Activated CD8-positive, alpha-beta memory T cell treated with anti-CD3 and anti-CD28 coated beads, Interleukin-2, amount 50 U/mL, for 1 hour (primary cell): ENCODE data around the gene AP3B2.
A peak's percentile ranks its signal among the peaks of the same experiment; 100 is the strongest.

Experiments
- DNase-seq: peaks from one replicate; pipeline ENCODE4 v3.0.0-alpha.2; 2020; ENCODE audit errors: extremely low read depth

Gene AP3B2

DNA sequence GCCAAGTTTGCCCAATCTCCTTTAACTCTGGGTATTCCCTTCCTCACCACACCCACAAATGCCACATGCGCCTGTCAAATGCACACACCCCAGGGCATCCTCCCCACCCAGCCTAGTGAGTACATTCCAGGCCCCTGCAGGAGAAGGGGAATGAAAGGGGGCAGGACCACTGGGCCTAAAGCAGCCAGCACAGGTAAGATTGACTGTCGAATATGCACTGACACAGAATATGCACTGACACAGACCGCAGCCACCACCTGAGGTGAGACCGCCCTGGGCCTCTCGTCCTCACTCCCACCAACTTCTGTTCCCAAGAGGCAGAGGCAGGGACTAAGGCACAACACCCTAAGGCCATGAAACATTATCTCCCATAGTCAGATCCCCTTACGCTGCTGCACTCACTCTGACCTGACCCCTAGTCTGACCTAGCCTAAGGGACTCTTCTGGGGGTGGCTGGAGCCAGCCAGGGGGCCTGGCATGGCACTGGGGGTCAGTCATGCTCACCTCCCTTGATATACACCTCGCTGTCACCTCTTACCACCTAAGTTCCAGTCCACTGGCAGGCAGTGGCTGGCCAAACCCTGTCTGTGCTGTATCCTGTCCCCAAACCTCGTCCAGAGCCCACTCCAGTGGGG lies 10.8 kb downstream of the AP3B2 start:
- no peak for DNase-seq

DNA sequence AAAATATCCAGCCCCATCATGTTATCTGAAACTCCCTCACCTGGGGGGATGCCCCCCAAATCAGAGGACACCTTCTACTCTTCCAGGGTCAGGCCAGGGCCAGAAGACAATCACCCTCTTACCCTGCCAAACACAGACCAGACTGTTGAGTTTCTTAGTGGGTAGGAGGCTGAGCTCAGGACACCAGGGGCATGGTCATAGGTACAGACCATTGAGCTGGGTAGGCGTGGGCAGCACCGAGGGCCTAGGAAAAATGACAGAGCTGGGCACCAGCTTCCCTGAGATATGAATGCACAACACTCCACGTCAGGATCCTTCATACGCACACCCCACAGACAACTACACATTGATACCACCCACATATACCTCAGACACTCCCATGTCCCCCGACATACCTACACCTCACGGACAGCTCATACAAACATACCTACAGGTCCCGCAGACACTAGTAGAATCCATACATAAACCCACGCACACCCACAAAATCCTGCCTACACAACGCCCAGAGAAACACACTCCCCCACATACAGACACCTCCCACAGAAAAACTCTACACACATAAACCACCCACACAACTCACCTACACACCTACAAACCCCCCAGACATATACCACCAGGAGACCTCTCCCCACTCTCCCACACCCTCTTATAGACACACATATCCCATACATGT lies 11.8 kb downstream of the AP3B2 start:
- no peak for DNase-seq

DNA sequence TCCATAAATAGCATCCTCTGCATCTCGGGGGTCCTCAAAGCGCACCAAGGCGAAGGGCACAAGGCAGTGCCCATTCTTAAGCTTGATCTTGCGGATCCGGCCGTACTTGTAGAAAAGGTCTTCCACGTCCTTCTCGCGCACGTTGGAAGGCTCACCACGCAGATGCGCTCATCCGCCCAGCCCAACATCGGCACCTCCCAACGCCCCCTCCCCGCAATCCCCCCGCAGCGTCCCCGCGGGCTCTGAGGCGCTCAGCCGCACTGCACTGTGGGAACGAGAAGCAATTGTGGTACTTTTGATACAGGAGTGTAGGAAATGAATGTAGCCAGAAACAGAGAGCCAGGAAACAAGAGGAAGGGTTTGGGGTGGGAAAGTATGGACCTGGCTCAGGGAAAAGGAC lies 17.5 kb downstream of the AP3B2 start:
- DNase-seq: no peak

DNA sequence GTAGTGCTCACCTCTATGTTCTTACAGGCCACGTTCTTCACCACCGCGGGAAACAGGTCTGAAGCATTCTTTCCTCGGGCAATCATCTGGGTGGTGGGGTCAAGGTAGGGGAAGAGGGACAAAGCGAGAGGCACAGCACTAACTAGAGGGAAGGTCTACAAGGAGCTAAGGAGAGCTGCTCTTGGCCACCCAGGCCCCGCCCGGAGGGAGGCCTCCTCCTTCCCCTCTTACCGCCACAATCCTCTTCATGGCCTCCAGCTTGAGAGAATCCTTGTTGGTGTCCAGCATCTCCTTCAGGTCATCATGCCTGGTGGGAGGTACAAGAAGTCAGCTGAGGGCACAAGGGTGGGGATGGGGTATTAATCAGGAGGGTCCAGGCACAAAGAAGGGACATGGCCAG lies 20.5 kb downstream of the AP3B2 start:
- DNase-seq: no peak

DNA sequence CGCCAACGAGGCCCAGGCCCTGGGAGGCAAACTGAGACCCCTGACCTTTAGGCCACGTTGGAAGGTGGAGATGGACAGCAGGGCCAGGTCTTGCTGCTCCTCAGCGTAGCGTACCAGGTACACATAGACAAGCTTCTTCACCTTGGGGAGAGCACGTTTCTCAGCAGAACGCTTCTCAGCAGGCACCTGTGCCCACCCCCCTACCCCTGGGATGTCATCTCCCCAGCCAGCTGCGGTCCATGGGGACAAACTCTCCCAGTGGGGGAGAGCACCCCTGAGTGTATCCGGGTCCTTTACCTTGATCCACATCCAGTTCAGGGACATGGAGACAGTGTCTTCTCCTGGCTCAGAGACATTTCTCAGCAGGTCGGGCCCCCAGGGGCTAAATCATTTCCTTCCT lies 21.0 kb downstream of the AP3B2 start:
- DNase-seq: no peak

DNA sequence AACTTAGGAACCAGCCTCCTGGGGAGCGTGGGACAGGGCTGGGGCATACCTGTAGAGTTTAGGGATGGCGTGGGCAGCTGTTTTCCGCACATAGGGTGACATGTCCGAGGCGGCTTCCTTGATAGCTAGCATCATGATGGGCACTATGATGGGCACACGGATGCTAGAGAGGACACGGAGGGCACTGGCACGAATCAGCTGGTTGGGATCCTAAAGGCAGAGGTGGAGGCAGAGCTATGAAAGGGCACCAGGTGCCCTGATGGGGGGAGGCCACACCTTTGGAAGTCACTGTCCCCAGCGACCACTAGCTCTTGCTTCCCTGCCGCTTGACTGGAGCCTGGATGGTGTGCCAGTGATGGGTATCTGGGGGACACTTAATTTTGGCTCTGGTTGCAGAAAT lies 28.3 kb downstream of the AP3B2 start:
- DNase-seq: no peak

DNA sequence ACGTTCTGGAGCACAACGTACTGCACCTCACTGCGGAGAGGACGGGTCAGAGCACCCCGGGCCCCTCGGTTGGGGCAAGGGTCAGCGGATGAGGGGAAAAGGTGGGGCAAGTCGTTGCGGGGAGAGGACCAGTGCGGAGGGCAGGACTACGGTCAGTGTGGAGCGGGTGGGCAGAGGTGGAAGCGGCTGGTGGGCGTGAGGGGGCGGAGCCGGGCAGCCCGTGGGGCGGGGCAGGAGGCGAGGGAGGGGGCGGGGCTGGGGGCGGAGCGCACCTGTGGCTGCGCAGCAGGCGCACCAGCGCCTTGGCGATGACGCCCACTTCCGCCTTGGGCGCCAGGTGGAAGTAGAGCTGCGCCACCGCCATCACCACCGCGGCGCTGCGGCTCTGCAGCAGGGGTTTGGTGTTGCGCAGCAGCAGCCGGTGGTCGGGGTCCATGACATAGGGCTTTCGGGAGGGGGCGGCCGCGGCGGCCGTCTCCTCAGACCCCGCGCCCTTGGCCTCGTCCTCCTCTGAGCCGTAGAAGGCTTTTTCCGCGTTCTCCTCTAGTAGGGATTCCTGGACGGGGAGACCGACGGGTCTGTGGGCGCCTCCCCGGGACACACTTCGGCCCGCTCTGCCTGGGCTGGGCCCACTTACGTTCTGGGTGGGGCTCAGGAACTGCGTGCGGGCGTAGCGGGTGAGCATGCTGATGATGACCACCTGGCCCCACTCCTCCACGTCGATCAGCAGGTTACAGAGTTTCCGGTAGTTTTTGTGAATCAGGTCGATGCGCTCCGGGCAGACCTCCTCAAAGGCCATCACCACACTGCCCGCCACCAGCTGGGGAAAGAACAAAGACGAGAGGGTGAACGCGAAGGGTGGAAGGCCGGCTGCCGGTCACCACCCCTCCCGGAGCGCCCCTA lies 29.2 kb downstream of the AP3B2 start:
- DNase-seq: peak; percentile 43

DNA sequence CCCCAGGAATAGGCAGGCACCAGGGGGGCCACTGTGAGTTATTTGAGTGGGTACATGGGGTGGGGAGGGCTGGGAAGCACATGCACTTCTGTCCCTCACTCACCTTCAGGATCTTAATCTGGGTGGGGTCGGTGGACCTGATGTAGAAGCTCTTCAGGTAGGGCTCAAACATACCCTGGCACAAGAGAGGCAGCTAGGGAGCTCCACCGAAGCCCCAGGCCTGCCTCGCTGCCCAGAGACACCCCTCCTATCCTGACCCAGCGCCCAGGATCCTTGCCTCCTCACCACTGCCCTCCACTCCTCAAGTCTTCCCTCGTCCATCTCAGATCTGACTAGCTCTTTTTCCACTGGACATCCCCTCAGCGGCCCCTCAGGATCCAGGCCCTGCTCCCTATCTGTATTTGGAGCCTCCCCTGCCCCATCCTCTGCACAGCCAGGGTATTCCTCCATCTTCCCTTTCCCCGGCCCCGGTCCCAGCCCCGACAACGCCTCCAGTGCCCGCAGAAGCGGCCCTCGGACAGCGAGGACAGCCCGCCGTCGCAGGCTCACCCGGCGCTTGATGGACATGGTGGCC lies 30.0 kb downstream of the AP3B2 start:
- no peak for DNase-seq

DNA sequence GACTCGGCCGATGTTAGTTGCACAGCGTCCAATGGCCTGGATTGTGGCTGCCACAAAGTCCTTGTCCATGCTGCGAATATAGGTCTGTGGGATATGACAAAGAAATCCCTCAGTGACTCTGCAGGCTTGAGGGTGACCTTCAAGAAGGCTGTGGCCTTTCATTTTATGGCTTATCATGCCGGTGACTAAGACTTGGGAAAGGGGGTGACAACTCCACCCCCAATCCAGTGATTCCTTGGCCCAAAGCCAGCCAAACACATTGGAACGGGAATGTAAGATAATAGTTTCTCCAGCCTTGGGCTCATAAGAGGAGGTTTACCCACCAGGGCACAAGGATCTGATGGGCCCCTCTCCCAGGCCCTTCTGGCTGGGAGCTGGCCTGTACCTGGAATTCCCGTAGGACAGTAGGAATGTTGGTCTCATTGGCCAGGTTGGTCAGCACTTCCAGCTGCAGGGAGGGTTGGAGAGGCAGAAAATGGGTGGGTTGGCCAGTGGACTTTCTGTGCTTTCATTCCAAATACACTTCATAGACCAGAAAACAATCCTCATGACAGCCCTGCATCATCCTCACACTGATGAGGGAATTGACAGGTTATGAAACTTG lies 31.9 kb downstream of the AP3B2 start:
- no peak for DNase-seq

DNA sequence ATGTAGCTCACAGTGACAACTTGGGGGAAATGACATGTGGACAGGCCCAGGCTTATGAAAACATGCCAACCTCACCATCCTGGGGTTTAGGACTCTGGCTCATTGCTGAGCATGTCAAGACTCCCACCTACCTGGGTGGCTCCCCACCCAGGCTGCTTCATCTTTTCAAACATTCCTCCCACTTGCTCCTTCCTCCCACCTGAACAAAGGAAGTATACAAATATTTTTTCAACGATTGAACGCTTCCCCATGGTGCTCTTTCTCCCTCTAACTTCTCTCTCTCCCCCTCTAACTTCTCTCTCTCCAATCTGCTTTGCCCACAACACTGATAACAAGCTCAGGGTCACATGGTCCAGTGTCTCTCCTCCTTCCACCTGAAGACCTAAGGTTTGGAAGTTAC lies 34.8 kb downstream of the AP3B2 start:
- no peak for DNase-seq

DNA sequence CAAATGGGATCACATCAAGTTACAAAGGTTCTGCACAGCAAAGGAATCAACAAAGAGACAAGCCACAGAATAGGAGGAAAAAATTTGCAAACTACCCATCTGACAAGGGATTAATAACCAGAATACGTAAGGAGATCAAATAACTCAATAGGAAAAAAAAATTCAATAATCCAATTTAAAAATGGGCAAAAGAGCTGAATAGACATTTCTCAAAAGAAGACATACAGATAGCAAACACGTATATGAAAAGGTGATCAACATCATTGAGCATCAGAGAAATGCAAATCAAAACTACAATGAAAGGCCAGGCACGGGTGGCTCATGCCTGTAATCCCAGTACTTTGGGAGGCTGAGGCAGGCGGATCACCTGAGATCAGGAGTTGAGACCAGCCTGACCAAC lies 39.0 kb downstream of the AP3B2 start:
- no peak for DNase-seq

DNA sequence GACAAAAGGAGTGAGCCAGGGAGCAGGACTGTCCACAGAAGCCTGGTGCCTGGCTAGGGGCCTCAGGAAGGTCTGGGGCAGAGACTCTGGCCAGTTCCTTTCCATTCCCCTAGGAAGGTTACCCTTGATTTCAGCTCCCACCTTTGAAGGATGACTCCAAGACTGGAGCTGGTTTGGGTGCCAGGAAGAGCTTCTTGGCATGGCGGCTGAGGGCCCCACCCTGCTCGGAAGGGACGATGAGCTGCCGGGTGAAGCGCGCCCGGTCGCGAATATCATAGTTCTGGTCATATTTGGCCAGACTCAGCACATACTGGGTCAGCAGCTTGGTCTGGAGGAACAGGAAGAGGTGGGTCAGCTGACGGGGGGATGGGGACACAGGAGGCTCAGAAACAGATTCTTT lies 43.1 kb downstream of the AP3B2 start:
- no peak for DNase-seq

DNA sequence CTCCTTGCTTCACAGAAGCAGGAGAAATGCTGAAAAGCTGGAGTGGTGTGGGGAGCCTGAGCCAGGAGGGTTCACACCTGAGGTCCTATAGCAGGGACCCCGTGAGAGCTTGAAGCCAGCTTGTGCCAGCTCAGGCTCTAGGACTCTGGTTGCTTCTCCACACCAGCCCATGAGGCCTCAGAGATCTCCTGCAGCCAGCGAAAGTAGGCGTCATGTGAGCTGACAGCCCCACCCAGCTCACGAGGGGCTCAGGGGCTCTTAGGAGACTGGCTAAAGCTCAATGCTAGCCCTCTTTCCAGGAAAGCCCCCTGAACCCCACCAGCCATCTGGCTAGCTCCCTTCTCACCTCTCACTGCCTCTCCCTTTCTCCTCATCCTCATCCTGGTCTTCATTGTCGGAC lies 45.7 kb downstream of the AP3B2 start:
- DNase-seq: no peak

DNA sequence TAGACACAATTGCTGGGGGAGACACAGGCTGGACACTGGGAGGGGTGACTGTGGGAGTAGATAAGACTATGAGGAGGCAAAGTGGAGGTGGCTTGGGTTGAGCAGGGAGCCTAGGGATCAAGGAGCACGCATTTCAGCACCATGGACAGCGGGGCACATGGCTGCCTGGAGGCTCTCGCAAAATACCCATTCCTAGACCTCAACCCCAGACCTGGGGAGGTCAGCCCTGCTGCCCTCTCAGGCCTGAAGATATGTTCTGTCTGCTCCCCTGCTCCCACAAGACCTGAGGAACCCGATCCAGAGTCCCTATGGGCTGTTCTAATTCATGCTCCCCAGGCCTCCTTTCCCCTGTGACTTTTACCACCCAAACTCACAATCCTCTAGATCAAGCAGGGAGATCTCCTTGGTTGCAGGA lies 46.5 kb downstream of the AP3B2 start:
- no peak for DNase-seq

DNA sequence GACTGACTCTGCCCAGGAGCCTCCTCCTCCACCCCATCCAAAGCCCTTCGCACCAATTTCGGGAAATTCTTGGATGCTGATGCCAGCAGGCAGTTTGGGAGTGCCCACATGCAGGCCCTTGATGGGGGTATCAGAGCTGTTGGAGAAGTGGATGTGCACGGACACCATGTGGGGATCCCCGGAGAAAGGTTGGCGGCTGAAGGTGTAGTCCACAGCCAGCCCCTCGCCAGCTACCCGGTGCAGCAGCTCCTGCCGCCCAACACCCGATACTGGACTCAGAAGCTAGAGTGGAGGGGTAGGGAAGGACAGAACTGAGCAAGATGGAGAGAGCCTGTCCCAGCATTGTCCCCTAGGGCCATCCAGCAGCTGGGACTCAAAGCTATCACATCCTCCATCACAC lies 47.0 kb downstream of the AP3B2 start:
- no peak for DNase-seq

DNA sequence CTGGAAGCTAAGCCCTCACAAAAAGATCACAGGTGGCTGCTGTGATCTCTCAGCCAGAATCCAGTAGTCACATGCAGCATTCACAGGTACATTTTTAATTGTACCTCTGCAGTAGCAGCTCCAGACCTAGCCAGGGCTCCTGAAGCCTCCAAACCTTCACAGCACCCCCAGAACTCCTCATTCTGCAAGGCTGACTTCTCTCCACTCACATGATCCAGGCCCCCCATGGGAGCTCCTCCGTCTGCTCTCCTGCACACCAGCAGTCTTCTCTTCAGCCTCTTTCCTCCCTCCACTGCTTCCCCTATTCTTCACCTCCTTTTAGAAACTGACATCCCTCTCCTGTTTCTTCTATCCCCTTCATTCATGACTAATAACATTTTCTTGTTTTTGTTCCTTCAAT lies 49.3 kb downstream of the AP3B2 start:
- DNase-seq: no peak

DNA sequence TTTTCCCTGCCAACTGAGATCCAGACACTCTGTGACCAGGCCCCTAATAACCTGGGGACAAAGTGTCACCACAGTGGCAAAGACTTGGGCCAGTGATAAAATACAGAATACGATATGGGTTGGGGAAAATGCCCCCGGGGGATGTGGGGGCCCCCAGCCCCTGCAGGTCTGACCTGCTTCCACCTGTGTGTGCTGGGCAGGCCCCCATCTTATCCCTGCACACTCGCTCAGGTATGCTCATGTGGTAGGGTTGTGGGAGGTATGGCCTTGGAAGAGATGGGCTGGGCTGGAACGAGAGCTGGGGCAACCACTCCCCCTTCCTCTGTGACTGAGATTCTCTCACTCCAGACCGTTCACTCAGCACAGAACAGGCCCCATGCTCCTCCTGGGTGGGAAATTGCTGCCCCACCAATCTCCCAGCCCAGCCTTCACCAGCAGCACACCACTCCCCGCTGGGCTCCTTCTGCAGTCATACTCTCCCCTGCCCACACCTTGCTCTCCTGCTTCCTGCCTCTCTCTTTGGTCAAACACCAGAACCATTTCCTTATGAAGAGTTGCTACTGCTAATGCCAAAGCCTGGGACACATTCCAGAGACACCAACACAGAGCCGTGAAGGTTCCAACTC lies 52.9 kb downstream of the AP3B2 start:
- no peak for DNase-seq

DNA sequence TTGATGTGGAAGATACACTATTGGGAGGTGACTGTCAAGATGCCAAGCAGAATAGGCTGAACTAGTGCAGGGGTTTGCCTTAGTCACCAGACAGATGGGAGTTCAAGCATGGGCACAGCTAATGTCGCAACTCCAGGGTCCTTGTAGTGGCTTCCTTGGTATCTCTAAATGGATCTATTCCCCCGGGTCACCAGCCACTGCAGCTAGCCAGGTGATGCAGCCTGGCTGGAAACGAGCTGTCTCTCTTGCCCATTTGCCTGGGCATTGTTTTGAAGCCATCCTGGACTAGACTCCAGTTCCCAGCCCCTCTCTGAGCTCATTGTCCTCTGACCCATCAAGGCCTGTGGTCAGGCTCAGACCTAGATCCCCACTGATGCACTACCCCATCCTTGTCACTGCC lies 54.1 kb downstream of the AP3B2 start:
- DNase-seq: no peak

DNA sequence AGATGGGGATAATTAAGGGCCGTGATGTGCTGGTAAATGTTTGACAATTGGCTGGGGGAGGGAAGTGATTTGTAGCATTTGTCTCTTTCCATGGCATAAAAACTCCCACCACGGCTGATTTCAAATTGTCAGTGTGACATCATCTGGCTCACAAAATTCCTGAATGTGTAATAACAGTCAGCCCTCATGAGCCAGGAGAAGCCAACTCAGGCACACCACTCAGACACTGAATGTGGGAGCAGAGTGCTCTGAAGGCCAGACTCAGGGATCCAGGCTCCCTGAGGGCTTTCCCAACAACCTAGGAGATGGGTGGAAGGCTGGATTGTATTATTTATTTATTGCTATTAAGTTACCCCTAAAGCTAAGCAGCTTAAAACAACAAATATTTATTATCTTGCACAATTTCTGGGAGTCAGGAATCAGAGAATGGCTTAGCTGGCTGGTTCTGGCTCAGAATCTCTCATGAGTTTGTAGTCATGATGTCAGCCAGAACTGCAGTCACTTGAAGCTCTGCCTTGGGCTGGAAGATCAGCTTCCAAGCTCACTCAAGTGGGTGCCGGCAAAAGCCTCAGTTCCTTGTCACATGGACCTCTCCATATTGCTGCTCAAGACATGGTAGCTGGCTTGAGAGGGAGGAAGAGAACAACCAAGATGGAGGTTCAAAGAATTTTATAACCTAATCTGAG lies 56.0 kb downstream of the AP3B2 start:
- no peak for DNase-seq

DNA sequence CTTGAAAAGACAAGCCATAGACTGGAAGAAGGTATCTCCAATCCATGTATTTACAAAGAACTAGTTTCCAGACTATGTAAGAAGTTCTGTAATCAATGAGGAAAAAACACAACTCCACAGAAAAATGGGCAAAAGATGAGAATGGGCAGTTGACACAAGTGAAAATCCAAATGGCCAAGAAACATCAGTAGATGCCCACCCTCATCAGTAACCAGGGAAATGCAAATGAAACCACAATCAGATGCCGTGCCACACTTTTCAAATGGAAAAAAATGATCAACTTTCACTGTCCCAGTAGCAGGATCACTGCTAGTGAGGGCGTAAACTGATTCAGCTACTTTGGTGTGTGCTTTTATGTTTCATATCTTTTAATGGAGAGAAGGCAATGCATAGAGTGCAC lies 58.0 kb downstream of the AP3B2 start:
- DNase-seq: no peak

DNA sequence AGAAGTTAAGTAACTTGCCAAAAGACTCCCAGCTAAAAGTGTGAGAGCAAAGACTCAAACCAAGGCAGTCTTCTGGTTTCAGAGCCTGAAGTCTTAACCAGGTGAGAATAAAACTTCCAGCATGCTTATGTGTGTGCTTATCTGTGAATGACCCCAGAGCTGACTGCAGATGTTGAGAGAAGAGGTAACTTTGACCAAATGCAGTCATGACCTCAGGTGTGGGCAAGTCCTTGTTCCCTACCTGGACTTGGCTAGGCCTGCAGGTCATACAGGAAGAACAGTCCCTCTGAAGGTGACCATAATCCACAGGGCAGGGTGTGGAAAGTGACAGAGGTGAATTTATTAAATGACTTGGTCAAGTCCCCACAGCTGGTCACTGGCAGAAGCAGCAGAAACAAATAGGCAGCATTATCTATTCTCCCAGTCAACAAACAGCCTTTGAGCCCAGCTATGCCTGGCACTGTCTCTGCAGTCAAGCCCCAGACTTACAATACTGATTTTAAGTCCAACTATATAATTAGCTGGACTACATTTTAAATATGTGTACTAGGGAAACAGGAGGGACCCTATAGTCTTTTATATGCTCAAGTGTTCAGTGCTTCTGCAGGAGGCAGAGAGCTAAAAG lies 59.5 kb downstream of the AP3B2 start:
- no peak for DNase-seq
